Measurements from ENCODE around the gene BACH2.

BACH2 gene

DNA sequence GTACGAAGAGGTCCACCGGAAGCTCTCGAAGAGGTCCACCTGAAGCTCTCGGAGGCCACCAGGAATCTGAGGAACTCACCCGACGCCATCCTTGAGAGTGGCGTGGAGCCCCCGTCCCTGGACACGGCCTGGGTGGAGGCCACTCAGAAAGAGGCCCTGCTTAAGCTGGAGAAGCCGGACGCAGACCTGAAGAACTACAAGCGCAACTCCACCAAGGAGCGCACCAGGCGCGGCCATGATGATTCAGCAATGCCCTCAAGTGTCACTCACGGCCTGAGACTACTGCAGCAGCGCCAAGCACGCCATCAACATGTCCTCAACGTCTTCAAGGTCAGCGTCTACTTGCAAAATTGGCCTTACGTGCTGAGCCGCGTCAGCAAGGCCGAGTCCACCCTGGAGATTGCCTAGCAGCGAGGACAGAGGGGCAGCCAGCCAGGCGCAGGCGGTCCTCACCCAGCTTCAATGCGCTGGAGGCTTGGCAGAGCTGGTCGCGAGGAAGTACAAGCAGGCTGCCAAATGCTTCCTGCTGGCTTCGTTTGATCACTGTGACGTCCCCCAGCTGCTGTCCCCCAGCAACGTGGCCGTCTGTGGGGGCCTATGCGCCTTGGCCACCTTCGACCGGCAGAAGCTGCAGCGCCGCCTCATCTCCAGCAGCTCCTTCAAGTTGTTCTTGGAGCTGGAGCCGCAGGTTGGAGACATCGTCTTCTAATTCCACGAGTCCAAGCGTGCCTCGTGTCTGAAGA is 410.1 kb downstream of the BACH2 start:
- Histone ChIP-seq H3F3A (ENCODE audit: insufficient read depth) (no peaks in the 10 kb centered on the region), H4K20me1 (ENCODE audit: low read depth, low read length) (no peaks in the 10 kb centered on the region), H3K4me3 (ENCODE audit: insufficient read depth, low read length, poor library complexity, severe bottlenecking) (no peak overlapping the region), H3K4me2 (ENCODE audit: low read depth, low read length, poor library complexity, severe bottlenecking) (no peak overlapping the region), H3K9me3 (ENCODE audit: insufficient read depth, low read length) (no peaks in the 10 kb centered on the region), H2AFZ (ENCODE audit: low read depth, low read length, severe bottlenecking) (no peak overlapping the region), H3K27ac (ENCODE audit: low read depth, low read length) (no peak overlapping the region), H3K27me3 (ENCODE audit: low read length) (no peaks in the 10 kb centered on the region), H3K36me3 (ENCODE audit: low read length) (no peaks in the 10 kb centered on the region), H3K79me2 (ENCODE audit: insufficient read depth, low read length) (no peaks in the 10 kb centered on the region), H3K9me2 (replicated peaks; ENCODE audit: insufficient read depth, low read length) (no peaks in the 10 kb centered on the region), H3K9ac (ENCODE audit: low read length) (no peak overlapping the region)
- TF ChIP-seq CTCF (IDR thresholded peaks at IDR 0.05; ENCODE audit: insufficient read depth, low read length, poor library complexity, severe bottlenecking), result no peak
- no peak for TF ChIP-seq EZH2phosphoT487 (conservative IDR thresholded peaks at IDR 0.05; ENCODE audit: low read length)
